DOHH2 (cell line): ENCODE measurements around the gene SIDT1.

Experiments
- H3F3A ChIP-seq: fragments of 200-600 bp; sonication (generic), shearing (Covaris generic); 2 replicates; pipeline ENCODE4 v1.6.0; 2016; ENCODE audit warnings: antibody characterized with exemption, mild to moderate bottlenecking; ENCODE audit not compliant: control insufficient read depth, insufficient read depth
- H3K27ac ChIP-seq: fragments of 200-600 bp; sonication (generic); 2 replicates; pipeline ENCODE4 v1.5.1; 2014; ENCODE audit warnings: low read depth, mild to moderate bottlenecking, low read length, moderate library complexity
- H3K27me3 ChIP-seq: fragments of 200-600 bp; sonication (generic); 2 replicates; pipeline ENCODE4 v1.6.1; 2014; ENCODE audit warnings: mild to moderate bottlenecking, low read length, mixed read lengths; ENCODE audit not compliant: control insufficient read depth
- H3K36me3 ChIP-seq: fragments of 200-600 bp; sonication (generic); 2 replicates; pipeline ENCODE4 v1.6.1; 2014; ENCODE audit warnings: mild to moderate bottlenecking, low read length, moderate library complexity, mixed read lengths; ENCODE audit not compliant: control insufficient read depth
- H3K4me1 ChIP-seq: fragments of 200-600 bp; sonication (generic); 2 replicates; pipeline ENCODE4 v1.6.1; 2014; ENCODE audit warnings: mild to moderate bottlenecking, low read length, mixed read lengths; ENCODE audit not compliant: control insufficient read depth
- H3K4me2 ChIP-seq: fragments of 200-600 bp; sonication (generic); 2 replicates; pipeline ENCODE4 v1.6.0; 2014; ENCODE audit warnings: mild to moderate bottlenecking, low read length, moderate library complexity
- H3K4me3 ChIP-seq: fragments of 200-600 bp; sonication (generic); 2 replicates; pipeline ENCODE4 v1.5.1; 2014; ENCODE audit warnings: mild to moderate bottlenecking, low read length, mixed read lengths
- H3K79me2 ChIP-seq: fragments of 200-600 bp; sonication (generic); 2 replicates; pipeline ENCODE4 v1.6.1; 2014; ENCODE audit warnings: mild to moderate bottlenecking, low read length, mixed read lengths; ENCODE audit not compliant: control insufficient read depth
- H3K9me2 ChIP-seq: fragments of 200-600 bp; sonication (generic); replicated peaks from 2 replicates; pipeline ENCODE4 v1.6.1; 2014; ENCODE audit warnings: mild to moderate bottlenecking, low read length, mixed read lengths; ENCODE audit not compliant: control insufficient read depth
- H3K9me3 ChIP-seq: fragments of 200-600 bp; sonication (generic); 2 replicates; pipeline ENCODE4 v1.6.1; 2014; ENCODE audit warnings: antibody characterized with exemption, low read length, mixed read lengths; ENCODE audit not compliant: control insufficient read depth, insufficient read depth
- H4K20me1 ChIP-seq: fragments of 200-600 bp; sonication (generic); 2 replicates; pipeline ENCODE4 v1.6.0; 2014; ENCODE audit warnings: low read depth, mild to moderate bottlenecking, antibody characterized with exemption, low read length, moderate library complexity; ENCODE audit not compliant: control insufficient read depth, insufficient read depth
- CTCF ChIP-seq: fragments of 200-600 bp; sonication (generic); IDR thresholded peaks from one replicate; pipeline ENCODE4 v1.5.1; 2014; ENCODE audit warnings: antibody characterized with exemption, mild to moderate bottlenecking, low read depth, low read length; ENCODE audit not compliant: poor library complexity, severe bottlenecking
- EZH2phosphoT487 ChIP-seq: fragments of 200-600 bp; sonication (generic); IDR thresholded peaks from 2 replicates; pipeline ENCODE4 v1.6.1; 2017; ENCODE audit warnings: borderline replicate concordance, mild to moderate bottlenecking, antibody characterized with exemption, low read length, moderate library complexity, mixed read lengths

SIDT1 gene

GRCh38 chr3:113496924-113497323 lies 35.4 kb upstream of the SIDT1 start:
- no peak overlapping the region for H3K27ac ChIP-seq
- H3K4me1 ChIP-seq, result no peaks in the 10 kb centered on the region
- no peak overlapping the region for H3K4me2 ChIP-seq
- H3K79me2 ChIP-seq, result no peaks in the 10 kb centered on the region
- no peaks in the 10 kb centered on the region for H3K9me3 ChIP-seq
- 0 out of 2 replicates have a peak, but pooled peaks cover 3% of the 10 kb centered on the region for H3F3A ChIP-seq
- peaks cover 28% of the 10 kb centered on the region for H3K36me3 ChIP-seq
- no peaks in the 10 kb centered on the region for H3K9me2 ChIP-seq
- no peak for TF ChIP-seq EZH2phosphoT487
- no peaks in the 10 kb centered on the region for H3K27me3 ChIP-seq
- H3K4me3 ChIP-seq, result no peak overlapping the region
- H4K20me1 ChIP-seq, result no peaks in the 10 kb centered on the region

GRCh38 chr3:113498221-113499005 lies 33.9 kb upstream of the SIDT1 start:
- H3K79me2 ChIP-seq, result no peaks in the 10 kb centered on the region
- 0 out of 2 replicates have a peak, but pooled peaks cover 3% of the 10 kb centered on the region for H3F3A ChIP-seq
- H3K9me2 ChIP-seq, result no peaks in the 10 kb centered on the region
- no peaks in the 10 kb centered on the region for H3K9me3 ChIP-seq
- H3K4me2 ChIP-seq, result no peak overlapping the region
- H3K4me3 ChIP-seq, result no peak overlapping the region
- H3K4me1 ChIP-seq, result no peaks in the 10 kb centered on the region
- H4K20me1 ChIP-seq, result no peaks in the 10 kb centered on the region
- no peaks in the 10 kb centered on the region for H3K27me3 ChIP-seq
- no peak for TF ChIP-seq CTCF
- TF ChIP-seq EZH2phosphoT487, result no peak
- H3K27ac ChIP-seq, result no peak overlapping the region
- peaks cover 20% of the 10 kb centered on the region for H3K36me3 ChIP-seq

GRCh38 chr3:113499081-113499480 lies 33.3 kb upstream of the SIDT1 start:
- TF ChIP-seq CTCF (no peak), EZH2phosphoT487 (no peak)
- Histone ChIP-seq H3K4me2 (no peak overlapping the region), H3K36me3 (peaks cover 16% of the 10 kb centered on the region), H3F3A (0 out of 2 replicates have a peak, but pooled peaks cover 3% of the 10 kb centered on the region), H3K9me3 (no peaks in the 10 kb centered on the region), H3K27me3 (no peaks in the 10 kb centered on the region), H3K79me2 (no peaks in the 10 kb centered on the region), H3K9me2 (no peaks in the 10 kb centered on the region), H4K20me1 (no peaks in the 10 kb centered on the region), H3K4me3 (no peak overlapping the region), H3K4me1 (no peaks in the 10 kb centered on the region), H3K27ac (no peak overlapping the region)

DNA sequence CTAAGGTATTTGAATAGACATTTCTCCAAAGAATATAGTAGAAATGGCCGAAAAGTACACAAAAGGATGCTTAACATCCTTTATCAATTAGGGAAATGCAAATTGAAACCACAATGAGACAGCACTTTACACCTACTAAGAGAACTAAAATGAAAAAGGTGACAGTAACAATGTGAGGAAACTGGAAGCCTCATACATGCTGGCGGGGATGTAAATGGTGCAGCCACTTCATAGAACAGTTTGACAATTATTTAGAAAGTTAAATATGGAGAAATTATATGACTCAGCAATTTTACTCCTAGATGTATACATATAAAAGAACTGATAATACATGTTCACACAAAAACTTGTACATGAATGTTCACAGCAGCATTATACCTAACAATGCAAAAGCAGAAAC lies 30.8 kb upstream of the SIDT1 start:
- Histone ChIP-seq H3K9me3 (no peaks in the 10 kb centered on the region), H3K27me3 (no peaks in the 10 kb centered on the region), H3K4me2 (no peak overlapping the region), H3K9me2 (no peaks in the 10 kb centered on the region), H3K36me3 (peaks cover 24% of the 10 kb centered on the region), H3K27ac (no peak overlapping the region), H3F3A (no peaks in the 10 kb centered on the region), H4K20me1 (no peaks in the 10 kb centered on the region), H3K4me3 (no peak overlapping the region), H3K79me2 (no peaks in the 10 kb centered on the region), H3K4me1 (no peaks in the 10 kb centered on the region)
- TF ChIP-seq EZH2phosphoT487 (no peak), CTCF (no peak)
